RWPE2 (cell line): ENCODE measurements around the gene ADCY3.

Experiments used
- ATAC-seq: fragments of 200-7000 bp; cut with Tn5 transposase; 3 replicates; pipeline ENCODE4 v1.9.1; 2021; ENCODE audit warnings: low read depth
- DNase-seq: peaks from one replicate; pipeline ENCODE4 v3.0.0-alpha.2; 2020; ENCODE audit warnings: low spot score
- H3K27ac ChIP-seq: fragments of 450-650 bp; 2 replicates; pipeline ENCODE4 v1.5.1; 2017; ENCODE audit warnings: mild to moderate bottlenecking; ENCODE audit not compliant: poor library complexity, severe bottlenecking
- H3K27me3 ChIP-seq: fragments of 250-450 bp; sonication (Bioruptor Pico); 2 replicates; pipeline ENCODE4 v1.5.1; 2021; ENCODE audit warnings: mild to moderate bottlenecking, moderate library complexity; ENCODE audit not compliant: insufficient read depth, poor library complexity, severe bottlenecking
- H3K36me3 ChIP-seq: fragments of 250-450 bp; sonication (Bioruptor Pico); 2 replicates; pipeline ENCODE4 v1.5.1; 2020; ENCODE audit warnings: low read depth, mild to moderate bottlenecking, moderate library complexity
- H3K4me1 ChIP-seq: fragments of 250-450 bp; sonication (Bioruptor Pico); 2 replicates; pipeline ENCODE4 v1.5.1; 2021; ENCODE audit warnings: mild to moderate bottlenecking, moderate library complexity; ENCODE audit not compliant: insufficient read depth, poor library complexity, severe bottlenecking
- H3K4me3 ChIP-seq: fragments of 250-450 bp; sonication (Bioruptor Pico); 2 replicates; pipeline ENCODE4 v1.5.1; 2021; ENCODE audit warnings: mild to moderate bottlenecking, moderate library complexity; ENCODE audit not compliant: severe bottlenecking
- H3K9me3 ChIP-seq: fragments of 250-450 bp; sonication (Bioruptor Pico); 2 replicates; pipeline ENCODE4 v1.5.1; 2021; ENCODE audit warnings: mild to moderate bottlenecking, moderate library complexity; ENCODE audit not compliant: severe bottlenecking
- CTCF ChIP-seq: fragments of 450-650 bp; IDR thresholded peaks from one replicate; pipeline ENCODE4 v1.5.1; 2017; ENCODE audit warnings: mild to moderate bottlenecking, moderate library complexity; ENCODE audit not compliant: poor library complexity, severe bottlenecking

ADCY3 gene

GRCh38 chr2:24877067-24877466, 43.0 kb downstream of the ADCY3 start:
- H3K9me3 ChIP-seq = no peaks in the 10 kb centered on the region
- H3K36me3 ChIP-seq = no peaks in the 10 kb centered on the region
- no peak overlapping the region for H3K27ac ChIP-seq
- ATAC-seq = no peak
- no peak for TF ChIP-seq CTCF
- no peak for DNase-seq
- H3K4me3 ChIP-seq = no peak overlapping the region
- H3K4me1 ChIP-seq = no peaks in the 10 kb centered on the region
- no peaks in the 10 kb centered on the region for H3K27me3 ChIP-seq

- Histone ChIP-seq H3K4me3 (no peak overlapping the region), H3K27ac (no peak overlapping the region), H3K4me1 (no peaks in the 10 kb centered on the region), H3K9me3 (no peaks in the 10 kb centered on the region), H3K27me3 (no peaks in the 10 kb centered on the region), H3K36me3 (no peaks in the 10 kb centered on the region)
- TF ChIP-seq CTCF = no peak
- ATAC-seq (no peak), DNase-seq (no peak)
Observed at GRCh38 chr2:24875901-24876300, 44.1 kb downstream of the ADCY3 start.

GRCh38 chr2:24875272-24875671, 44.8 kb downstream of the ADCY3 start:
- Histone ChIP-seq H3K9me3 (no peaks in the 10 kb centered on the region), H3K36me3 (no peaks in the 10 kb centered on the region), H3K27ac (no peak overlapping the region), H3K27me3 (no peaks in the 10 kb centered on the region), H3K4me3 (no peak overlapping the region), H3K4me1 (no peaks in the 10 kb centered on the region)
- ATAC-seq = no peak
- DNase-seq = no peak
- TF ChIP-seq CTCF = no peak

- Histone ChIP-seq H3K4me3 (no peak overlapping the region), H3K4me1 (no peaks in the 10 kb centered on the region), H3K9me3 (no peaks in the 10 kb centered on the region), H3K27me3 (no peaks in the 10 kb centered on the region), H3K27ac (no peak overlapping the region), H3K36me3 (0 out of 2 replicates have a peak, but pooled peaks cover 6% of the 10 kb centered on the region)
- DNase-seq (no peak), ATAC-seq (no peak)
- no peak for TF ChIP-seq CTCF
Observed at GRCh38 chr2:24874035-24874434, 46.0 kb downstream of the ADCY3 start.

- Histone ChIP-seq H3K4me3 (no peak overlapping the region), H3K27me3 (no peaks in the 10 kb centered on the region), H3K9me3 (no peaks in the 10 kb centered on the region), H3K36me3 (0 out of 2 replicates have a peak, but pooled peaks cover 6% of the 10 kb centered on the region), H3K4me1 (no peaks in the 10 kb centered on the region), H3K27ac (no peak overlapping the region)
- ATAC-seq (no peak), DNase-seq (no peak)
- no peak for TF ChIP-seq CTCF
Observed at GRCh38 chr2:24873619-24874018, 46.4 kb downstream of the ADCY3 start.
